Measurements from ENCODE around the gene FBXW2. TPM values are rescaled to one million over a fixed set of nuclear protein-coding genes. Genes with fewer than 3 reads are reported as not detected.

Gene FBXW2
- total RNA-seq, 3 donors from 2014 or later, result 66.7 to 72.7 (median 66.9) TPM

DNA sequence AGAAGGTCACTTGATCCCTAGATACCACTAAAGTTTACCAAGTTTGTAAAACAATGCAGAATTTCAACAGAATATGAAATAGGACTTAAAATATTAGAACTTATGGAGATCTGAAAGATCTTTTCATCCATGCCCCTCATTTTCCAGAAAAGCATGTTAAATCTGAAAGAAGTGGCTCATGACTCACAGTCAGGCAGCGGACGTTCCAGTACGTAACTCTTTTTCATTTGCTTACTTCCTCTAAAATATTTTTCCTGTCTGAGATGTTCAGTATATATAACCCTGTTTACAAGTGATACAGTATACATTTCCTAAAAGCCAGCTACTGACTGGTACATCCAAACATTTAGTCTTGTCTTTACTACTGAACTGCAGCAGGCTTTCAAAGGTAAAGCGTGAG lies 22.3 kb downstream of the FBXW2 start:
- Mint-ChIP-seq H3K4me1 (ENCODE audit: low read depth) (peaks cover 4% of the 10 kb centered on the region), H3K36me3 (ENCODE audit: insufficient read depth) (peaks cover 34% of the 10 kb centered on the region), H3K27me3 (ENCODE audit: low read depth) (no peaks in the 10 kb centered on the region), H3K9me3 (no peaks in the 10 kb centered on the region), H3K4me3 (no peak overlapping the region)
- ATAC-seq, result no peak
- no peak for DNase-seq

DNA sequence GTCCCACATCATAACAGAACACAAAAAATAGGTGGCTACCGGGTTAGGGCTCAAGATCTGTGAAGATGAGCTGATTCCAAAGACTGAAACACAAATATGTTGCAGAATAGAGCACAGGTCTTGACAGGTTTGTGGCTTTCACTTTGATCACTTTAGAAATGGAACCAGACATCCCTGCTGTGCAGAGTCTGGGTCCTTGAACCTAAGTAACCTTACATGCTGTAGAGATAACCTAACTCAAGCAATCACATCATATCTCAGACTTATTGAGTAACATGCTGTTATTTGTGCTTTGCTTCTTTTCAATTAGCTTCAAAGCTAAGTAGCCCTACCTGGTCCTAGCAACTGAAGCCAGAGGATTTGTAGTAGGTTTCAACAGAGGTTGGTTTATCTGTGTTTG lies 24.3 kb downstream of the FBXW2 start:
- H3K27me3 Mint-ChIP-seq (ENCODE audit: low read depth), result no peaks in the 10 kb centered on the region
- ATAC-seq (no peak), DNase-seq (no peak)
- H3K4me1 Mint-ChIP-seq (ENCODE audit: low read depth), result peaks cover 5% of the 10 kb centered on the region
- no peaks in the 10 kb centered on the region for H3K9me3 Mint-ChIP-seq
- H3K36me3 Mint-ChIP-seq (ENCODE audit: insufficient read depth), result peaks cover 35% of the 10 kb centered on the region
- no peak overlapping the region for H3K4me3 Mint-ChIP-seq

DNA sequence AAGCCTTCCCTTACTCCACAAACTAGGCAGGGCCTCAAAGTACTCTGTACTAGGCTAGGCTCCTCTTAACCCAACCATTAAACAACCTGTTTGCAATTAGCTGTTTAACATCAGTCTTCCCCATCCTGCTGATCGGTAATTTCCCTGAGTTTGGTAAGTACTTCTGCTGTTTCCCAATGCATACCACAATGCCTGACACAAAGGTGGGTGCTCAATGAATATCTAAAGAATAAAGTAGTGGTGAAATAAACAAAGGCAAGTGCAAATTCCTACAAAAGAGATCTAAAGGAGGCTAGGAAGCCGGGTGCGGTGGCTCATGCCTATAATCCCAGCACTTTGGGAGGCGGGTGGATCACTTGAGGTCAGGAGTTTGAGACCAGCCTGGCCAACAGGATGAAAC lies 25.0 kb downstream of the FBXW2 start:
- H3K36me3 Mint-ChIP-seq (ENCODE audit: insufficient read depth), result peaks cover 35% of the 10 kb centered on the region
- DNase-seq, result no peak

DNA sequence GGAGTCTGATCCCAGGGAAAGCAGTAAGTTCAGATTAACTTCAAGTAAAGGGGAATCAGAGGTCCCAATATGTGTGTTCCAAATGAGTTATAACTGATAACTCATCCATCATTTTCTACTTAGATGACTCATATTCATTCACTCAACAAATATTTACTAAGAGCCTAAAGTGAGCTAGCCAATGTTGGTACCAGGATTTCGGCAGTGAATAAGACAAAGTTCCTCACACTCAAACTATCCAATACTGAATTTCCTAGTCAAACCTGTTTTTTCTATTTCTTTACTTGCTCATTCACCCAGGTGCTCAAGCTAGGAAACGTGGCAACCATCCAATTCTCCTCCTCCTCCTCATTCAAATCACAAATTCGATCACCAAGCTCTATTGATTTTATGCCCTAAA lies 25.8 kb downstream of the FBXW2 start:
- Mint-ChIP-seq H3K4me1 (ENCODE audit: low read depth) (peaks cover 5% of the 10 kb centered on the region), H3K9me3 (no peaks in the 10 kb centered on the region), H3K36me3 (ENCODE audit: insufficient read depth) (peaks cover 38% of the 10 kb centered on the region), H3K4me3 (no peak overlapping the region), H3K27me3 (ENCODE audit: low read depth) (no peaks in the 10 kb centered on the region)
- no peak for DNase-seq
- ATAC-seq, result no peak

More for the DNA sequence above, 25.0 kb downstream of the FBXW2 start:
- Mint-ChIP-seq H3K4me1 (ENCODE audit: low read depth) (peaks cover 5% of the 10 kb centered on the region), H3K27me3 (ENCODE audit: low read depth) (no peaks in the 10 kb centered on the region), H3K4me3 (no peak overlapping the region), H3K9me3 (no peaks in the 10 kb centered on the region)
- ATAC-seq, result no peak

DNA sequence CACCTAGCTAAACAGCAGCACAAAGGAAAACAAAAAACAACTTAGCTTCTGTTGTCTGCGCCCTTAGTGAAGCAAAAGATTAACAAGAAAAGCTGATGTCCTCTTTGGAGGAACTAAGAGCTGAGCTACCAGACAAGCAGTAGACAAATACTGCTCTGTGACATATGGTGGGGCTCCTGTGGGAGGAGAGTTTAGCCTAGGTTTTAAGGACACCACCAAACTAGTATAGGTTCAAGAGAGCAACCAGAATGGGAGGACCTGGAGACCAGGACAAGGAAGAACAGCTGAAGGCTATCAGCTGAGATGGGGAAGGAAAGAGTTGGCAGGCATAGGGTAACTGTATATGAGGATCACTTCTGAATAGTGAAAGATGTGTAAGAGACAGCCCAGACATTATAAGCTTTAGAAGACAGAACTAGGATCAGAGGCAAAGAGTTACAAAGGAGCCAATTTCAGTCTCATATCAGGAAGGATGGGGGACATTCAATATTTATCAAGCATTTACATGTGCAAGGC lies 27.2 kb downstream of the FBXW2 start:
- Mint-ChIP-seq H3K9me3 (no peaks in the 10 kb centered on the region), H3K4me3 (no peak overlapping the region), H3K27me3 (ENCODE audit: low read depth) (no peaks in the 10 kb centered on the region), H3K4me1 (ENCODE audit: low read depth) (peaks cover 5% of the 10 kb centered on the region), H3K36me3 (ENCODE audit: insufficient read depth) (peaks cover 37% of the 10 kb centered on the region)
- no peak for ATAC-seq
- no peak for DNase-seq

DNA sequence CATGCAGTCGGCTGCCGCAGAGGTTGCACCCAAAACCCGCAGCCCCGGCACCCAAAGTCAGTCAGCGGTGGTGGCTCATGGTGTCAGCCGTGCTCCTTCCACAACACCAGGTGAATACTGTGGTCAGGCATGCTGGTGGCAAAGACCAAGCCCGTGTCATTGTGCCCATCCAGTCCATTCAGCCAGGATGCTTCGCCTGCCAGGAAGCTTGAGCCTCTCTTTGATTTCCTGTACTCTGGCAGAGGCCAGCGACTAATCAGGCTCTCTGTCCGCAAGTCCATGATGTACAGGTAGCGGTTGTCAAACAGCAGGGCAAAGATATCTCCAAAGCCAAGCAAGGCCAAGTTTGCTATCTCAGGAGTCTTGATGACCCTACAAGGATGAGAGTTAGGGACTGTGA lies 28.7 kb downstream of the FBXW2 start:
- H3K9me3 Mint-ChIP-seq, result no peaks in the 10 kb centered on the region
- peaks cover 30% of the 10 kb centered on the region for H3K36me3 Mint-ChIP-seq (ENCODE audit: insufficient read depth)
- no peak overlapping the region for H3K4me3 Mint-ChIP-seq
- H3K4me1 Mint-ChIP-seq (ENCODE audit: low read depth), result peaks cover 5% of the 10 kb centered on the region
- ATAC-seq, result no peak
- no peak for DNase-seq
- H3K27me3 Mint-ChIP-seq (ENCODE audit: low read depth), result no peaks in the 10 kb centered on the region

DNA sequence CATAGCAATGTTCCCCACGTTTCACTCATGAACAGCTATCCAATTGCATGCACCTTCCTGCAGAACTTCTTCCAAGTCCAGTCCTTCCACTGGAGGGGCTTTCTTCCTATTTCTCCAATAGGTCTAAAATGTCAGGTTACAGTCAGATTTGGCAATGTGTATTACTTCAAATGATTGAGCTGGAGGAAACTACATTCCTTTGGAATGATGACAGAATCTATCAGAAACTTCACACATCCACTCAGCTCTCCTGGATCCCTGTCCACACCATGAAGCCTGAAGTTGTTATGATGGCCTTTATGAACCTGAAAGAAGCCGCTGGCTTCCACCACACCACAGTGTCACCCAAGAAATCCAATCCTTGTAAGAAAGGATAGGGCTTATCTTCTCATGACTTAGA lies 32.2 kb downstream of the FBXW2 start:
- ATAC-seq (no peak), DNase-seq (no peak)
- Mint-ChIP-seq H3K4me3 (no peak overlapping the region), H3K27me3 (ENCODE audit: low read depth) (no peaks in the 10 kb centered on the region), H3K36me3 (ENCODE audit: insufficient read depth) (peaks cover 25% of the 10 kb centered on the region), H3K4me1 (ENCODE audit: low read depth) (peaks cover 9% of the 10 kb centered on the region), H3K9me3 (no peaks in the 10 kb centered on the region)

DNA sequence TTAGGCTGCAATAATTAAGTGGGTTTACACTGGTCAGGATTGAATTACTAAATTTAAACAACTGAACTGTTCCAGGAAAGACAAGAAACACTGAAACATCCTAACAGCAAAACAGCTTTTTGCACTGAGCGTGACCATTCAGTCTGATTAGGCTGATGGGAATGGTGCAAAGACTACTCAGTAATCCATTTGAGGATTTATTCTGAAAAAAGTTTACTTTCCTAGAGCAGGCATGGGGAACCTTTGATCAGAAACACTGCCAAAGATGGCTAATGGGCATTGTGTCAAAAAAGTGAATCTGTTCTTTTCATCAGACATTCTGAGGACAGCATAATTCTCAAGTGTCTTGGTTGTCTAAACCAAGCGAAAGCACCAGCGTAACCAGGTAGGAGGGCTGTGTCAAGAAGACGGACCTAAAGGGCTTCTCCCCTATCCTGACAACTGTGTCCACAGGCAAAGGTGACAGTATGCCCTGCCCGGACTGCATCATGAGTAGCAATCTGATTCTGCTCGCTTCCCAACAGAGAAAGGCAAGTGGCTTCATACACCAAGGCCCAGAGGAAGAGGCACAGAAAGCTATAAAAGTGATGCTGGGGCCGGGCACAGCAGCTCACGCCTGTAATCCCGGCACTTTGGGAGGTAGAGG lies 33.3 kb downstream of the FBXW2 start:
- no peak overlapping the region for H3K4me3 Mint-ChIP-seq
- H3K36me3 Mint-ChIP-seq (ENCODE audit: insufficient read depth), result peaks cover 19% of the 10 kb centered on the region
- DNase-seq, result no peak
- no peaks in the 10 kb centered on the region for H3K9me3 Mint-ChIP-seq
- ATAC-seq, result no peak
- peaks cover 8% of the 10 kb centered on the region for H3K4me1 Mint-ChIP-seq (ENCODE audit: low read depth)
- H3K27me3 Mint-ChIP-seq (ENCODE audit: low read depth), result no peaks in the 10 kb centered on the region

DNA sequence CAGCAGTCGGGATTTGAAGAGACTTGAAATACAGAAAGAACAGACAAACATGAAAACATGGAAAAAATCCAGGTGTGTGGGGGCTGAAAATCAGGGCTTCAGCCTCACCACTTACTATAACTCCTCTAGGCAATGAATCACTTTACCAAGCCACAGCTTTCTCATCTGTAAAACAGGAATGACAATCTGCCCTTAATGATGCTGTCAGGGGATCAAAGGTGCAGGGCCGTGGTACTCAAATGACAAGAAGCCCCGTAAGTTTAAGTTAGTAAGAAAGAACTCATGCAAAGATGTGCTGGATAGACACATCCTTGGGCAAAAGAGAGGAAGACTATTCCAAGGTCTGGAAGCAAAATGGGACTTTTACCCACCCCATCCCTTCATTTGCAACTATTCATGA lies 34.7 kb downstream of the FBXW2 start:
- H3K4me1 Mint-ChIP-seq (ENCODE audit: low read depth), result peaks cover 8% of the 10 kb centered on the region
- no peaks in the 10 kb centered on the region for H3K9me3 Mint-ChIP-seq
- H3K4me3 Mint-ChIP-seq, result no peak overlapping the region
- ATAC-seq, result no peak
- peaks cover 19% of the 10 kb centered on the region for H3K36me3 Mint-ChIP-seq (ENCODE audit: insufficient read depth)
- H3K27me3 Mint-ChIP-seq (ENCODE audit: low read depth), result no peaks in the 10 kb centered on the region
- DNase-seq, result no peak

DNA sequence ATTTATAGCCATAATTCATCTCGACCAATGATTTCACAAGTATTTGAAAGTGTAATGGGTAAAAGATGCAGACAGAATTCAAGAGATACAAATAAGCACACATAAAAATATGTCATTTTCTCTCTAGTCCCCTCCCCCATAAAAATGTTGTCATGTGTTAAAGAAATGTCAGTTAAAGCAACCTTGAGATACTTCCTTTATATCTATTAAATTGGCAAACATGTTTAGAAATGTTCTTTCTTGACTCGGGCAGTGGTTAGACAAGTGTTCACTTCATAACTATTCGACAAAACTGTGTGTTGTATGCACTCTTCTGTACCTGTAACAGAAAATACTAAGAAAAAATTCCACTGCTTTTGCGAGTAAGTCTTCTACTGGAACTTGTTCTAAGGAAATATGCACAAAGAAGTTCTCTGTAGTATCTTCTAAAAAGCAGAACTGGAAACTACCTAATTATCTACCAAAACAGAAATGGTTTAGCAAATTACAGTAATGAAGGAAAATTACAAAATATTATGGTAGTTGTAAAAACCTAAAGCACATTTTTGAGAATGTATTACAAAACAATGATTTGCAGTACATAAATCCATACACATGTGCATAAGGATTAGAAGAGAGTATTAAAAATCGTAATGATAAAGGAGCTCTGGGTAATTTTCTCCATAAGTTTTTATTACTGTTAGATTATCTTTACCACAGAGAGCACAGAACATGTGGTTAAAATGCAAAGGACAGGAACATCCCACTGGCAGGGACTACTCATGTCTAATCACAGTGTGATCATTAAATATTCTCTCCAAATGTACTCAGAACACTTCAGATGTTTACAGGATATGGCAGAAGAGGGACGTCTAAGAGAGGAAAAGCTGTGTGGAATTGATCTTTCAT lies 35.9 kb downstream of the FBXW2 start:
- peaks cover 8% of the 10 kb centered on the region for H3K4me1 Mint-ChIP-seq (ENCODE audit: low read depth)
- no peak overlapping the region for H3K4me3 Mint-ChIP-seq
- H3K9me3 Mint-ChIP-seq, result no peaks in the 10 kb centered on the region

DNA sequence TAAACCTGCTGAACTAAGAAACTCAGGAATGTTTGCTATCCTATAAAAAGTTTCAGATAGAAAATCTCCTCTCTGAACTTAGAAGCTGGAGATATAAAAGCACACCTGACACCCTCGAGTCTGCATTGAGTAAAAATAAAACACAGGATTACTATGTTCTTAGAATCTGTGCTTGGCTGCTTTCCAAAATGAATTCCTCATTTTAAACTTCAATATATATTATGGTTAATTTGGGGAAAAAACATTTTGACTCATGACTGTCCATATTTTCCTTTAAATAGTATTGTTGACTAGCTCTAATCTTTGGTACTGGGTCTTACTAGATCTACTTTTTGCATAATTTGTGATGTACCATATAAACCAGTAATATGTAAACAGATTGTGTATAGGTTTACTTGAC lies 36.7 kb downstream of the FBXW2 start:
- DNase-seq, result no peak
- no peak for ATAC-seq
- no peak overlapping the region for H3K4me3 Mint-ChIP-seq
- H3K9me3 Mint-ChIP-seq, result no peaks in the 10 kb centered on the region
- H3K27me3 Mint-ChIP-seq (ENCODE audit: low read depth), result no peaks in the 10 kb centered on the region
- peaks cover 8% of the 10 kb centered on the region for H3K36me3 Mint-ChIP-seq (ENCODE audit: insufficient read depth)
- peaks cover 8% of the 10 kb centered on the region for H3K4me1 Mint-ChIP-seq (ENCODE audit: low read depth)

More for the DNA sequence above, 35.9 kb downstream of the FBXW2 start:
- H3K27me3 Mint-ChIP-seq (ENCODE audit: low read depth), result no peaks in the 10 kb centered on the region
- ATAC-seq (no peak), DNase-seq (no peak)
- peaks cover 12% of the 10 kb centered on the region for H3K36me3 Mint-ChIP-seq (ENCODE audit: insufficient read depth)

DNA sequence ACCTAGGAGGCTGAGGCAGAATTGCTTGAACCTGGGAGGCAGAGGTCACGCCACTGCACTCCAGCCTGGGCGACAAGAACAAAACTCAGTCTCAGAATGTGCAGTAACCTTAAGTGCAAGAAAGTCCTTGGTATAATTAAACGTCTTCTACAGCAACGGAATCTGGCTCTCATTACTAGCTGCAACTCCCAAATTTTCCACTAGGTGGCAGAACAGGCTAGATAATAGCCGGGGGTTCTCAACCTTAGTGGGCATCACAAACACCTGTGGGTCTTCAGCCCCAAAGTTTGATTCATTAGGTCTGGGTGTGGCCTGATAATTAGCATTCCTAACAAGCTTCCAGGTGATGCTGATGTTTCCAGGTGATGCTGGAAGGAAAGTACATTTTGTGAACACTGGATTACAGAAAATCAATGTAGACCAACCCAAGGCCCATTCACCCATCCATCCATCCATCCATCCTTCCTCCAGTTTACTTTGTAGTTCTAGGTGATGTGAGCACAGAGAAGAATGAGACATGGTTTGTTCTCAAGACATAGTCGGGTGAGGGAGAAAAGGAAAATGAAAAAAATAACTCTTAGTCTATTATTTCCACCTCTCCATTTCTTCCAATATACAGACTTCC lies 37.3 kb downstream of the FBXW2 start:
- Mint-ChIP-seq H3K27me3 (ENCODE audit: low read depth) (no peaks in the 10 kb centered on the region), H3K9me3 (no peaks in the 10 kb centered on the region), H3K36me3 (ENCODE audit: insufficient read depth) (peaks cover 8% of the 10 kb centered on the region), H3K4me1 (ENCODE audit: low read depth) (peaks cover 8% of the 10 kb centered on the region), H3K4me3 (no peak overlapping the region)
- peak; percentile 51 to 69 for ATAC-seq
- peak; percentile 66 for DNase-seq

DNA sequence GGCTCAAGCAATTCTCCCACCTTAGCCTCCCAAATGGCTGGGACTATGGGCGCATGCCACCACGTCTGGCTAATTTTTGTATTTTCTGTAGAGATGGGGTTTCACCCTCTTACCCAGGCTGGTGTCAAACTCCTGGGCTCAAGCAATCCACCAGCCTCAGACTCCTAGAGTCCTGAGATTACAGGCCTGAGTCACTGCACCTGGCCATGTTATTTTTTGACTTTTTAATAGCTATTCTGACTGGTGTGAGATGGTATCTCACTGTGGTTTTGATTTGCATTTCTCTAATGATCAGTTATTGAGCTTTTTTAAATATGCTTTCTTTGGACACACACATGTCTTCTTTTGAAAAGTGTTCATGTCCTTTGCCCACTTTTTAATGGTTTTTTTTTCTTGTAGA lies 38.2 kb downstream of the FBXW2 start:
- Mint-ChIP-seq H3K4me1 (ENCODE audit: low read depth) (peaks cover 8% of the 10 kb centered on the region), H3K4me3 (no peak overlapping the region), H3K27me3 (ENCODE audit: low read depth) (no peaks in the 10 kb centered on the region), H3K36me3 (ENCODE audit: insufficient read depth) (peaks cover 5% of the 10 kb centered on the region), H3K9me3 (no peaks in the 10 kb centered on the region)
- DNase-seq (no peak), ATAC-seq (no peak)

DNA sequence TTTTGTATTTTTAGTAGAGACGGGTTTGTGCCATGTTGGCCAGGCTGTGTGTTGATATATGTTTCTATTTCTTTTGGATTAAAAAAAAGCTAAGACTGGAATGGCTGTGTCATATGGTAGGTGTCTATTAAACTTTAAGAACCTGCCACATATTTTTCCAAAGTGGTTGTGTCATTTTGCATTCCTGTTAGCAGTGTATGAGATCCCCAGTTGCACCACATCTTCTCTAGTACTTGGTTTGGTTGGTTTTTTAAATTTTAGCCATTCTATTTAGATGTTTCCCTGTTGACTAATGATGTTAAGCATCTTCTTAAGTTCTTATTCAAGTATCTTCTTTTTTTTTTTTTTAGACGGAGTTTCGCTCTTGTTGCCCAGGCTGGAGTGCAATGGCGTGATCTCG lies 42.8 kb downstream of the FBXW2 start:
- H3K4me3 Mint-ChIP-seq, result no peak overlapping the region
- ATAC-seq, result no peak
- H3K27me3 Mint-ChIP-seq (ENCODE audit: low read depth), result no peaks in the 10 kb centered on the region

More for the DNA sequence above, 42.8 kb downstream of the FBXW2 start:
- Mint-ChIP-seq H3K9me3 (no peaks in the 10 kb centered on the region), H3K36me3 (ENCODE audit: insufficient read depth) (peaks cover 2% of the 10 kb centered on the region), H3K4me1 (ENCODE audit: low read depth) (no peaks in the 10 kb centered on the region)
- no peak for DNase-seq
